ENCODE data around the gene VAV2.

VAV2 gene

DNA sequence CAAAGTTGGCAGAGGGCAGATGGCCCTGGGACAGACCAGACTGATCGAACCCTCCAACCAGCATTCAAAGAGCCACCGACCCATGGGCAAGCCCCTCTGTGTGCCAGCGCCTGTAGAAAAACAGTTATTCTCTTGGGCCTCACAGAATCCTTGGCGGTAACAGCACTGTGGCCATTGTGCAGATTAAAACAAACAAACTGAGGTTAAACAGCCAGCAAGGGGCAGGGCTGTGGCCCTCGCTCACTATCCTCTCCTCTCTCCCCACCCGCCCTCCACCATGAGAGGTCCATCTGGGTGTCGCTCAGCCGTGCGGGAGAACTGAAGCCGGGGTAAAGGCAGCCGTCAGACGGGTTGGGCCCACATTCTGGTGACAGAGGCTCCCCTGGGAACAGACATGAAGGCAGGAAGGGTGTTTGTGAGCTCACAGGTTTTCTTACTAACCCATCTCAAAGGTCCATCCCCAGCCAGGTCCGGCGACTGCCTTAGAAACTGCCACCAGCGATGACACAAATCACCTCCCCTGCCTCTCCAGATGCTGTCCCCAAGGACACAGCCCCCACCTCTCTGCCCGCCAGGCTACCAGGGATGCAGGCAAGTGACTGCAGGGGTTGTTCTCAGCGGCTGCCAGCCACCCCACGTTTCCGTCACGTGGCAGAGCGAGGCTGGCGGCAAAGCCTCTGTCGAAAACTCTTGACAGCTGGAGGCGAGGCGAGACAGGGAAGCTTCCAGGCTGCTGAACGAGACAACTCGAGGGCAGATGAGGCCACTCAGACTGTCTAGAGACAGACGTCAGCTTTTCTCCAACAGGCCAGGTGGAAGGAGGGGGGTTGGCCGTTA lies 178.2 kb downstream of the VAV2 start:
- DNase-seq (ENCODE audit: low spot score): no peak

DNA sequence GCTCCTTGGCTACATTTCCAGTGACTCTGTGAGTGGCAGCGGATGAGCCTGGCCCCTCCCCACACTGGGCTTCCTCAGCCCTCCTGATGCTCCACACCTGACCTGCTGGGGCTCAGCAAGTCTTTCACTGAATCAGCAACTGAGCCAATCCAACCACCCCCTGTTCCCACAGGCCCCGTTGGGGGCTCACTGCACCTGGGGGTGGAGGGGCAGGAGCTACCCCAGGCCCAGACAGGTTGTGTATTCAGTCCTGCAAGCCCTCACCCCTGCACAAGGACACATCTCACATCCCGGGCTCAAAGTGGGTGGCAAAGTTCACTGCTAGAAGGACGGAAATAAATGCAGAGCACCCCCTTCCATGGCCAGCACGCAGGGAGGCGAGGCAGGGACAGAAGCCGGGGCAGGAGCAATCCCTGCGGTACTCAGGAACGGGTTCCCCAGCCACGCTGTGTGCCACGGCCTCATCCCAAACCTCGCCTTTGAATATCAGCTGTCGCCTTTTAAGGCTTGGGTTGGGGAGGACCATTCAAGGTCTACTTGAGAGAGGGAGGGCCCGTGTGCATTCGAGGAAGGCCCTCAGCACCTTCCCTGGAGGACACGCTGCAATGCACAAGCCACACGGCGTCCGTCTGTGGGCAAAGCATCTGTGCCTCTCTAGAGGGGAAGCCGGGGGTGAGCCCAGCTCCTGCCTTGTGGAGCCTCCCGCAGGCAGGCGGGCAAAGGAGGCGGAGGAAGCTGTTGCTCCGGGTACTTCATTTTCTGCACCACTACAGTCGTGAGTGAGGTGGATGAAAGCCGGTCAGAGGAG lies 179.0 kb downstream of the VAV2 start:
- DNase-seq (ENCODE audit: low spot score): no peak

GRCh38 chr9:133812077-133812868 lies 179.9 kb downstream of the VAV2 start:
- no peak for DNase-seq (ENCODE audit: low spot score)

GRCh38 chr9:133811471-133811870 lies 180.7 kb downstream of the VAV2 start:
- no peak for DNase-seq (ENCODE audit: low spot score)

DNA sequence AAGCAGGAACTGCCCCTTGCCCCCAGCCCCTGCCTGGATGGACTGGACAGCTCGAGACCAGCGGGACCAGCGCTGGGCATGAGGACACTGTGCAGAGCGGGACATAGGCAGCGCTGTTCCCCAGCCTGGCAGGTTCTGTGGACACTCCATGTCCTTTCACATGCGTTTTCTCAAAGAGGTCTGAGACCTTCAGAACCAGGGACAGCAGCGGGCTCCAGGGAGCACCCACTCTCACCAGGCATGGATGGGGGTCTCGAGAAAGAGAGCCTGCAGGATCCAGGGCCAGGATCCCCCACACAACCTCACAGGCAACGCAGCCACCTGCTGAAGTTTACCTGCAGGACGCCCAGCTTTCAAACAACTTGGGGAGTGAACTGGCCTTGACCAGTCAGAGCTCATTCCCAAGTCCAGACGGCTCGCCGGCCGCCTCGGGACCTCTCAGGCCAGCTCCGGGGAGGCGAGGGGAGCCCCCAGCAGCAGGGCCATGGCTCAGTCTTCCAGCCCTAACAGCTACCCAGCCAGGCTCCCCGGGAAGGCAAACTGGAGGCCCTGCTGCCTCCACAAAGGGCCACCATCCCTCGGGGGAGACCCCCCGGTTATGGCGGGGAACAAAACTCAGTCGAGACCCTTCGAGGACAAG lies 181.4 kb downstream of the VAV2 start:
- no peak for DNase-seq (ENCODE audit: low spot score)

GRCh38 chr9:133809335-133809734 lies 182.8 kb downstream of the VAV2 start:
- DNase-seq (ENCODE audit: low spot score): no peak

GRCh38 chr9:133807818-133808217 lies 184.3 kb downstream of the VAV2 start:
- no peak for DNase-seq (ENCODE audit: low spot score)

- no peak for DNase-seq (ENCODE audit: low spot score)
These were observed 185.1 kb downstream of the VAV2 start for GRCh38 chr9:133807037-133807436.

DNA sequence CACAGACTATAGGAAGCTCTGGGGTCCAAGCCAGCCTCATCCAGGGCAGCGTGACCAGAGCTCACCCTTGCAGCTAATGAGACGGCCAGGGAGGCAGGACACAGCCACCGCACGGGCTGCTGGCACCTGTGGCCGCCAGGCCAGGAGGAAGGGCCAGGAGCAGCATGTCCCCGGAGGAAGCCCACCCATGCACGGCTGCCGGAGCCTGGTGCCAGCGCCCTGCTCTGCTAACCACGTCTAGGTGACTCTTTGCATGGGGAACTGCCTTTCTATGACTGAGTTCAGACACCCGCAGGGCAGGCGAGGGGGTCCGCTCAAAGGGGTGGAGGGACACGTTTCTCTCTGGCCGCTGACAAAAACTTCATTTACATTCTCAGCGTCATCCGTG lies 185.5 kb downstream of the VAV2 start:
- no peak for DNase-seq (ENCODE audit: low spot score)

DNA sequence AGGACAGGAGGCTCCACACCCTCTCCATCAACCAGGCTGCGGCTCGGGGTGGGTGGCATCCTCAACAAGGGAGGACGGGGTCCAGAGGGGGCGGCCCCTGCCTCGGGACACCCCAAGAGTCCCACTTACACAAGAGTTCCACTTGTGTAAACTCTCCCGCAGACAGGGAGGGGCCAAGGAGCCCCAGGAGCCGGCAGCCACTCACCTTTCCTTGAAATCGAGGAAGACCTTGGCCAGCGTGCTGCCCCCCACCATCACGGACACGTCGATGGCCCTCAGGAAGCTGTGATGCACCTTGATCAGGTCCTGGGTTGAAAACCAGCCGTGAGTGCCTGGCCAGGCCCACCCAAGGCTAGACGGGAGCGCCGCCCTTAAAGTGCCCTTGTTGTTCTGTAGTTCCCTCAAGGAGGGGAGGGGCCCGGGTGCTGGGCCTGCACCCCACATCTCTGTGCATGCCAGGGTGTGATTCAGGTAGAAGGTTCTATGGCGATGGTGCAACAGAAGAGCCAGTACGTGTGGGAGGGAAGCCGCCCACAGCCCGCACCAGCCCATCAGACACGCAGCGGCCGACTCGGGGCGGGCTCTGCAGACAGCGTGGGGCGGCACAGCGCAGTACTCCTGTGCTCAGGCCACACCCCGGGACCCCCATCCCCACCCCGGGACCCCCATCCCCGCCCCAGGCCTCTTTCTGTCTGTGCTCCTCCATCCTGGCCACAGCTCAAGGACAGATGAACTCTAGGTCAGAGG lies 186.1 kb downstream of the VAV2 start:
- DNase-seq (ENCODE audit: low spot score): no peak

GRCh38 chr9:133804199-133804598 lies 187.9 kb downstream of the VAV2 start:
- no peak for DNase-seq (ENCODE audit: low spot score)

GRCh38 chr9:133803745-133804144 lies 188.4 kb downstream of the VAV2 start:
- no peak for DNase-seq (ENCODE audit: low spot score)

DNA sequence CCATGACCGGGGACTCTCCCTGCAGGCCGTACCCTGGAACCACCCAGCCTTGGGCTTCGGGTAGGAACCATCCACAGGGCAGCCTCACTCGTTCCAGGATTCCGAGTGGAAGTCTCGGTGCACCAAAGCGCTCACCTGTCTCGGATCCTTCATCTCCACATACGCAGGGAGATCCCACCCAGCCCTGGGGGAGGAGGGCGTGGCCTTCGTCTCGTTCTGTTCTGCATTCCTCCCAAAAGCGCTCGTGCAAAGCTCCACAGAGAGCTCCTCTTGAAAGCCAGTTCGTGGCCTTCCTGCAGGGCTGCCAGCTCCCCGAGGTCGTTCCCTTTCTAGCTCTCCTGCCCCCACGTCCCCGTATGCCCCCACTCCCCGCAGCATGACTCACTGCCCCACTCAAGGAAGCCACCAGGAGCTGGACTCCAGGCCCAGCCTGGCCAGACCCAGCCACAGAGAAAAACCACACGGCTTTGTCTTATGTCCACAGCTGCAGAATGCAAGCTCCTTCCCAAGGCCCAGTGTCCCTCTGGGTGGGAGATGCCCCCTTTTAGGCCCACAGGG lies 189.0 kb downstream of the VAV2 start:
- DNase-seq (ENCODE audit: low spot score): no peak

DNA sequence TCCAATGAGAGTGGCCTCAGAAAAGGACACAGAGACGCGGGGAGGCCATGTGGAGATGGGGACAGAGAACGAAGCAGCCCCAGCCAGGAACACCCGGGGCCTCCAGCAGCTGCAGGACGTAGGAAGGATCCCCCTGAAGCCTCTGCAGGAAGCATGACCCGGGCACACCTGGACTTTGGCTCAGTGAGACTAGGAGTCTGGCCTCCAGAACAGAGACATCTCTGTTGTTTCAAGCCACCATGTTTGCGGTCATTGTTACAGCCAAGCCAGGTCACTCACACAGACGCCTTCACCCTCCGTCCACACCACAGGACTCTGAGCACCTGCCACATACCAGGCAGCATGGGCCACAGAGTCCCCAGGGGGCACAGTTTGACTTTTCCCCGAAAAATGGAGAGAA lies 190.4 kb downstream of the VAV2 start:
- DNase-seq (ENCODE audit: low spot score): no peak

DNA sequence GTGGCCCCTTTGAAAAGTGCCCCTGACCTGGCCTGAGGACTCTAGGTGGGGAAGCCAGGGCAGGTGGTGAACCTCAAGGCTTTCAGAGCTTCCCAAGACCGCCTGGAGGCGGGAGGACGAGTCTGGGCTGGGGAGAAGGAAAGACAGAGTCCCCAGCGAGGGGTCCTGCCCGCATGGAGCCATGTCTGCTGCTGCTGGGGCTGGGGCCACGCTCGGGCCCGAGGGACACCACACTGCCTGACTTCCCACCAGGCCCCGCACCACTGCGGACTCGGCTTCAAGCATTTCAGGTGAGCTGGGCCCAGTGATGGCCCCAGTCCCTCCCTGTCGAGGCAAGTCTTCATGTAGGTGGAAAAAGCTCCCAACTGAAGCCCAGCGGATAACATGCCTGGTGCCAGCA lies 191.9 kb downstream of the VAV2 start:
- no peak for DNase-seq (ENCODE audit: low spot score)

DNA sequence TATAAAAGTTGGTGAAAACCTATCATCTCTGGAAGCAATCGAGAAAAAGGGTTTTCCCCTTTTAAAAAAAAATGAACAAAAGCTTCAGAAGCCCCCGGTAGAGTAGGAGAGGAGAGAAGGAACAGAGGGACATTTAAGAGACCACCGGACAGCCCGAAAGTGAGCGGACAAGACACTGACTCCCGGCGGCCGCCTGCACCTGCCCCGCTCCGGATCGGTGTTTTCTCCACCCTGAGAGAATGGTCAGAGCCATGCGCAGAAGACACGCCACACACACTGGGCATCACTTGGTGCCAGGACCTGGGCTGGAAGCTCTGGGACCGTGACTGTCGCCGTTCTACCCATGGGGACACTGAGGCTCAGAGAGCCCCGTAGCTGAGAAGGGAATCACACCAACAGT lies 192.4 kb downstream of the VAV2 start:
- DNase-seq (ENCODE audit: low spot score): no peak

DNA sequence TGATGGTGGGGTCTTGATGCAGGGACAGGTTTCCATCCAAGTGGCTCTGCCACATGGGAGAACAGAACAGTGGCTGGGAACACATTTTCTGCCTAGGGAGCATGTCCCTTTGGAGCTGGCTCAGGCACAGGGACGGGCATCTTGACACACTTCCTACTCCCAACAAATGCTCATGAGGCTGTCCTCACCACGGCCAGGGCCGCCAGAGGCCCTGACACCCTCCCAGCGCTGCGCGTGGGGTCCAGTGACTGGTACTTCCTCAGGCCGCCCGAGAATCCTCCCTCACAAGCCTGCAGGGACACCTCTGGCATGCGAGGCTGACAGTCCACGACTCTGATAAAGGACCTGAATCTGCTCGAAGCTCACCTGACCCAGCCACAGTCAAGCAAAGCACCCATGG lies 193.0 kb downstream of the VAV2 start:
- DNase-seq (ENCODE audit: low spot score): no peak

- no peak for DNase-seq (ENCODE audit: low spot score)
These were observed 194.0 kb downstream of the VAV2 start for GRCh38 chr9:133798160-133798559.

DNA sequence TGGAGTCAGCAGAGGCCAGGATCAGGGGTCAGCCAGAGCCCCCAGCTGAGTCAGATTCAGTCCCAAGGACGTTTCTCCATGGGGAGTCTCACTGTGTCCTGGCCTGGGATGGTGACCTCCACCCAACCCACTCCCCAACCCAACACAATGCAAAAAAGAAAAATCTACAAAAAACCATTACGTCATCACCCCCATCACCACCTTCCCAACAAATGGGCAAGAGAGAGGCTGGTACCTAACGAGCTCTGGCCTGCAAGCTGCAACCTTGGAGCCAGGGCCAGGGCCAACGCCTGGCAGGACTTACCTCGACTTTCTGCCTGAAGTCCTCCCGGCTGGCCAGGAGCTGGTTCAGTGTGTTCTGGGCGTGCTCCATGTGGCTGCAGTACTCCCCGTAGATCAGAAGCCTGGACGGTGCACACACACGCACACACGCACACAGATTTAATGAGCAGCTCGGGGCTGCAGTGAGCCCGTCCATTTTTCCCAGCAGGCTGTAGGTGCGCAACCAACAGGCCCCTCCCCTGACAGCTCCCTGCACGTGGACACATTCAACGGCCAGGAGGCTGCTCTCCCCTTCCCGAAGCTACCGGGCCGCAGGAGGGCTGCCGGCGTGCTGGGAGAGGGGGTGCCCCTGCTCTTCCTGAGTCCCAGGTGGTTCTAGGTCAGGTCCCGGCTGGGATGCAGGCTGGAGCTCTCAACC lies 194.6 kb downstream of the VAV2 start:
- DNase-seq (ENCODE audit: low spot score): no peak

- no peak for DNase-seq (ENCODE audit: low spot score)
These were observed 195.6 kb downstream of the VAV2 start for GRCh38 chr9:133796562-133796961.

Measured in left forelimb (tissue), 1 donor.